ENCODE data around the gene CDC45. TPM values are rescaled to one million over a fixed set of nuclear protein-coding genes. Genes with fewer than 3 reads are reported as not detected.

CDC45 gene
- polyA plus RNA-seq, 1 experiment = 9.3 TPM

GRCh38 chr22:19569976-19570375 lies 90.3 kb downstream of the CDC45 start:
- ChIA-PET POLR2A (no interaction called here), CTCF (interaction anchor here (2.1 kb wide), 1 partner anchor 15 kb away, joined by 7 read pairs; no protein-coding TSS in a partner anchor)
- H3K4me3 ChIP-seq (ENCODE audit: low read depth, low read length) = no peak overlapping the region
- H3K27me3 ChIP-seq (ENCODE audit: control insufficient read depth, insufficient read depth, low read length) = peaks cover 7% of the 10 kb centered on the region
- DNase-seq (ENCODE audit: low read depth, low spot score) = no peak
- no peak for TF ChIP-seq CTCF (IDR thresholded peaks at IDR 0.05; ENCODE audit: low read depth, low read length)
- H3K27ac ChIP-seq (ENCODE audit: low read depth, low read length) = no peak overlapping the region
- peaks cover 7% of the 10 kb centered on the region; the same call in 1 of the 2 replicates for H3K9me3 ChIP-seq (ENCODE audit: control insufficient read depth, insufficient read depth, low read length)

Other genes starting within 250 kb of the CDC45 start
- gene CLTCL1, start 188.2 kb upstream of the CDC45 start, polyA plus RNA-seq (2011; rRNA removed) = 6.6 and 8.0 TPM in 2 replicates
- gene HIRA, start 48.2 kb upstream of the CDC45 start, polyA plus RNA-seq (2011; rRNA removed) = 17.1 and 20.5 TPM in 2 replicates
- 42.3 and 49.5 TPM in 2 replicates for gene MRPL40, start 47.4 kb upstream of the CDC45 start, polyA plus RNA-seq (2011; rRNA removed)
- 17.1 and 18.8 TPM in 2 replicates for gene C22orf39, start 32.2 kb upstream of the CDC45 start, polyA plus RNA-seq (2011; rRNA removed)
- gene UFD1, start 727 bp upstream of the CDC45 start, polyA plus RNA-seq (2011; rRNA removed) = 87.3 and 104 TPM in 2 replicates
- gene CLDN5, start 44.5 kb downstream of the CDC45 start, polyA plus RNA-seq (2011; rRNA removed) = 0.05 TPM in 1 of 2 replicates, not detected in the other
- gene SEPTIN5, start 234.6 kb downstream of the CDC45 start, polyA plus RNA-seq (2011; rRNA removed) = 13.1 and 15.5 TPM in 2 replicates
- gene GP1BB, start 243.6 kb downstream of the CDC45 start, polyA plus RNA-seq (2011; rRNA removed) = 0.20 and 0.60 TPM in 2 replicates

All from AG04450 (cell line).